Astrocyte of the spinal cord (primary cell): Measurements from ENCODE around the gene PCSK5.

Source experiments
- DNase-seq: peaks from one replicate; pipeline ENCODE4 v3.0.0; 2011; ENCODE audit warnings: low read depth, low spot score
- H3K4me3 ChIP-seq: 2 replicates; pipeline ENCODE4 v1.5.1; 2011; ENCODE audit warnings: low read depth, mild to moderate bottlenecking, low read length, moderate library complexity
- CTCF ChIP-seq: IDR thresholded peaks from 2 replicates; pipeline ENCODE4 v1.5.1; 2012; ENCODE audit warnings: low read depth, mild to moderate bottlenecking, low read length, inconsistent platforms
- in situ Hi-C: cut with HindIII; loops from 2 replicates; pipeline ENCODE4 v1.10.0; 2017; ENCODE audit warnings: low sequenced_read_pairs

Gene PCSK5

GRCh38 chr9:76188905-76189304, 298.4 kb downstream of the PCSK5 start:
- TF ChIP-seq CTCF, result no peak
- in situ Hi-C loops, result no loop called here
- H3K4me3 ChIP-seq, result no peak overlapping the region
- DNase-seq, result no peak

- no peak for DNase-seq
- in situ Hi-C loops, result no loop called here
- H3K4me3 ChIP-seq, result no peak overlapping the region
- no peak for TF ChIP-seq CTCF
Observed at GRCh38 chr9:76191493-76191892, 301.0 kb downstream of the PCSK5 start.

GRCh38 chr9:76192013-76192412, 301.5 kb downstream of the PCSK5 start:
- no peak for TF ChIP-seq CTCF
- DNase-seq, result no peak
- no peak overlapping the region for H3K4me3 ChIP-seq
- in situ Hi-C loops, result no loop called here

GRCh38 chr9:76194896-76195295, 304.4 kb downstream of the PCSK5 start:
- no peak for TF ChIP-seq CTCF
- peak; percentile 31 for DNase-seq
- H3K4me3 ChIP-seq, result no peak overlapping the region
- in situ Hi-C loops, result no loop called here

- in situ Hi-C loops, result no loop called here
- DNase-seq, result peak; percentile 33
- H3K4me3 ChIP-seq, result no peak overlapping the region
- TF ChIP-seq CTCF, result no peak
Observed at GRCh38 chr9:76198336-76198735, 307.9 kb downstream of the PCSK5 start.

- in situ Hi-C loops, result no loop called here
- H3K4me3 ChIP-seq, result no peak overlapping the region
- TF ChIP-seq CTCF, result no peak
- peak; percentile 17 for DNase-seq
Observed at GRCh38 chr9:76200315-76200714, 309.8 kb downstream of the PCSK5 start.

GRCh38 chr9:76200745-76201144, 310.3 kb downstream of the PCSK5 start:
- no peak for TF ChIP-seq CTCF
- no peak overlapping the region for H3K4me3 ChIP-seq
- in situ Hi-C loops, result no loop called here
- no peak for DNase-seq
